Smooth muscle cell (in vitro differentiated cells): Measurements from ENCODE around the gene RIIAD1. TPM values are rescaled to one million over a fixed set of nuclear protein-coding genes. Genes with fewer than 3 reads are reported as not detected.

Experiments
- DNase-seq: peaks from one replicate; lab custom pipeline; 2025; ENCODE audit not compliant: unreplicated experiment; lab: John Stamatoyannopoulos, UW
- H2AFZ ChIP-seq: fragments of 200-600 bp; sonication (generic); 2 replicates; pipeline ENCODE4 v1.6.0; 2016; ENCODE audit warnings: antibody characterized with exemption, low read depth, mild to moderate bottlenecking
- H3F3A ChIP-seq: fragments of 200-600 bp; sonication (generic); 2 replicates; pipeline ENCODE4 v1.6.0; 2017; ENCODE audit warnings: antibody characterized with exemption, low read depth
- H3K27ac ChIP-seq: fragments of 200-600 bp; sonication (generic); 2 replicates; pipeline ENCODE4 v1.5.1; 2016; ENCODE audit warnings: low read depth, mild to moderate bottlenecking
- H3K27me3 ChIP-seq: fragments of 200-600 bp; sonication (generic); 2 replicates; pipeline ENCODE4 v1.6.1; 2016; ENCODE audit warnings: low read depth, mild to moderate bottlenecking
- H3K36me3 ChIP-seq: fragments of 200-600 bp; sonication (generic); 2 replicates; pipeline ENCODE4 v1.5.1; 2016; ENCODE audit warnings: low read depth
- H3K4me1 ChIP-seq: fragments of 200-600 bp; sonication (generic); 2 replicates; pipeline ENCODE4 v1.5.1; 2016; ENCODE audit warnings: low read depth
- H3K4me2 ChIP-seq: fragments of 200-600 bp; sonication (generic); 2 replicates; pipeline ENCODE4 v1.6.0; 2016; ENCODE audit warnings: mild to moderate bottlenecking
- H3K4me3 ChIP-seq: fragments of 200-600 bp; sonication (generic); 2 replicates; pipeline ENCODE4 v1.5.1; 2016; ENCODE audit warnings: mild to moderate bottlenecking
- H3K79me2 ChIP-seq: fragments of 200-600 bp; sonication (generic); 2 replicates; pipeline ENCODE4 v1.6.0; 2016; ENCODE audit warnings: low read depth, mild to moderate bottlenecking
- H3K9ac ChIP-seq: fragments of 200-600 bp; sonication (generic); 2 replicates; pipeline ENCODE4 v1.6.0; 2016; ENCODE audit warnings: low read depth
- H3K9me3 ChIP-seq: fragments of 200-600 bp; sonication (generic); replicated peaks from 2 replicates; pipeline ENCODE4 v1.5.1; 2016; ENCODE audit warnings: low read depth
- H4K20me1 ChIP-seq: fragments of 200-600 bp; sonication (generic); 2 replicates; pipeline ENCODE4 v1.6.0; 2016; ENCODE audit warnings: low read depth
- WGBS: methylation state at CpG from one replicate; pipeline ENCODE4 v1.1.7; 2016; ENCODE audit warnings: low lambda C conversion rate; 5-methylcytosine and 5-hydroxymethylcytosine counted together
- polyA plus RNA-seq: library from polyadenylated mRNA; unstranded; fragments of >200 nt; fragmentation: Nextera tagmentation; extraction: Ambion mirVana; gene quantifications from 2 replicates; pipeline ENCODE4 v1.2.1, GENCODE V29; 2016
- total RNA-seq: library from RNA; depleted of rRNA; stranded (reverse); fragments of >200 nt; gene quantifications from 2 replicates; pipeline ENCODE4 v1.2.3, GENCODE V29; 2014
- TF ChIP-seq, protein P1 (sequence below): fragments of 200-600 bp; sonication (generic); IDR thresholded peaks from 2 replicates; pipeline ENCODE4 v1.5.1; 2017; ENCODE audit warnings: borderline replicate concordance, mild to moderate bottlenecking, antibody characterized with exemption; ENCODE audit not compliant: insufficient read depth, poor library complexity, severe bottlenecking

The RIIAD1 gene
- total and polyA plus RNA-seq, 2 experiments from 2014 or later: not detected

DNA sequence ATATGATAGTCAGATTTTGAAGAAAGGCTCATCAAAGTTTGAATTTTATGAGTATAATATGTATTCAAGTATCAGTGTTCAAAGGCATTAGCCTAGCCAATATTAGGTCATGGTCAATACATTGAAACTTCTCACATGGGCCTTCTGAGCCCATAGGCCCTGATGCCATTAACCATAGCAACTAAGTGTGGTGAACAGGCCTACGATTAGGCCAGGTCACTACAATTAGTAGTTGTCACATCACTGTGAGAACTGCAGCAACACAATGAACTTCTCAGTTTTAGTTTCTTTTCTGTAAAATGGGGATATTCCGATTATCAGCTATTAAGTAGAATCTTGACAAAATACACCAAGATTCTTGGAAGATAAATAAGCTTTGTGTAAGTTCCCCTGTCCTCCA is 34.8 kb upstream of the RIIAD1 start:
- H3K4me3 ChIP-seq: no peak overlapping the region
- no peaks in the 10 kb centered on the region for H4K20me1 ChIP-seq
- H3K4me2 ChIP-seq: no peak overlapping the region
- H2AFZ ChIP-seq: no peak overlapping the region
- TF ChIP-seq, protein P1, sequence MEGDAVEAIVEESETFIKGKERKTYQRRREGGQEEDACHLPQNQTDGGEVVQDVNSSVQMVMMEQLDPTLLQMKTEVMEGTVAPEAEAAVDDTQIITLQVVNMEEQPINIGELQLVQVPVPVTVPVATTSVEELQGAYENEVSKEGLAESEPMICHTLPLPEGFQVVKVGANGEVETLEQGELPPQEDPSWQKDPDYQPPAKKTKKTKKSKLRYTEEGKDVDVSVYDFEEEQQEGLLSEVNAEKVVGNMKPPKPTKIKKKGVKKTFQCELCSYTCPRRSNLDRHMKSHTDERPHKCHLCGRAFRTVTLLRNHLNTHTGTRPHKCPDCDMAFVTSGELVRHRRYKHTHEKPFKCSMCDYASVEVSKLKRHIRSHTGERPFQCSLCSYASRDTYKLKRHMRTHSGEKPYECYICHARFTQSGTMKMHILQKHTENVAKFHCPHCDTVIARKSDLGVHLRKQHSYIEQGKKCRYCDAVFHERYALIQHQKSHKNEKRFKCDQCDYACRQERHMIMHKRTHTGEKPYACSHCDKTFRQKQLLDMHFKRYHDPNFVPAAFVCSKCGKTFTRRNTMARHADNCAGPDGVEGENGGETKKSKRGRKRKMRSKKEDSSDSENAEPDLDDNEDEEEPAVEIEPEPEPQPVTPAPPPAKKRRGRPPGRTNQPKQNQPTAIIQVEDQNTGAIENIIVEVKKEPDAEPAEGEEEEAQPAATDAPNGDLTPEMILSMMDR: no peak
- peaks cover 4% of the 10 kb centered on the region for H3K36me3 ChIP-seq
- H3K79me2 ChIP-seq: no peaks in the 10 kb centered on the region
- H3K27me3 ChIP-seq: no peaks in the 10 kb centered on the region
- H3K9ac ChIP-seq: no peak overlapping the region
- no peaks in the 10 kb centered on the region for H3K4me1 ChIP-seq
- no peak for DNase-seq
- H3K27ac ChIP-seq: no peak overlapping the region
- H3K9me3 ChIP-seq: no peaks in the 10 kb centered on the region
- H3F3A ChIP-seq: no peaks in the 10 kb centered on the region
- 91% methylated on average over 2 of the region's 2 CpGs for WGBS

DNA sequence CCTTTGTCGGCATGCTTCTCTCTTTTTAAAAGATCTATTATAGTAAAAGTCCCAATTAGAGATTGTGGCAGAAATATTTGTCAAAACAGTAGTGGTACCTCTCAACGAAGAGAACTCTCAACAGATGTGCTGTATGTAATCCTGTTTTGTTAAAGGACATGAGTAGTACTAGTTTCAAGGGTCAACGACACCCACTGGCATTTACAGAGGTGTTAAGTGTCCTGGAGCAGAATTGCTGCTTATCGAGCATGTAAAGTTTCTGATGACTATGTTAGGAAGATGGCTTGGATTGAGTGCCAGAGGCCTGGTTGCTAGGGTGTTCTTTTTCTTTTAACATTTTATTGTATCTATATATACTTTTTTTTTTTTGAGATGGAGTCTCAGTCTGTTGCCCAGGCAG is 31.8 kb upstream of the RIIAD1 start:
- Histone ChIP-seq H3K9me3 (no peaks in the 10 kb centered on the region), H3K4me1 (no peaks in the 10 kb centered on the region), H2AFZ (no peak overlapping the region), H4K20me1 (no peaks in the 10 kb centered on the region), H3K4me3 (no peak overlapping the region), H3K27me3 (no peaks in the 10 kb centered on the region), H3K79me2 (no peaks in the 10 kb centered on the region), H3K9ac (no peak overlapping the region), H3K4me2 (no peak overlapping the region), H3K36me3 (peaks cover 6% of the 10 kb centered on the region), H3F3A (no peaks in the 10 kb centered on the region), H3K27ac (no peak overlapping the region)
- TF ChIP-seq, protein P1: no peak
- no peak for DNase-seq
- 90% methylated on average over 4 of the region's 4 CpGs for WGBS

DNA sequence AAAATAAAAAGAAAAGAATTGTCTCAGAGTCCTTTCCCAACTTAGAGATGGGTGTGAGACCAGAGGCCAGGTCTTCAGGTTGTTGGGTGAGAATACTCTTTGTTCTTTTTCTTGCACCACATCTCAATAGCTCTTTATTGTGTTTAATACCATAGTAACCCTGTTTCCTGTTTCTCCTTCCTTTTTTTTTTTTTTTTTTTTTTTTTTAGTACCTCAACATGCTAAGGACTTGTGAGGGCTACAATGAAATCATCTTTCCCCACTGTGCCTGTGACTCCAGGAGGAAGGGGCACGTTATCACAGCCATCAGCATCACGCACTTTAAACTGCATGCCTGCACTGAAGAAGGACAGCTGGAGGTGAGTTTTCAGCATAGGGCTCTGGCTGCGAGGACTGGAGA is 29.1 kb upstream of the RIIAD1 start:
- no peaks in the 10 kb centered on the region for H3K79me2 ChIP-seq
- H3K4me2 ChIP-seq: no peak overlapping the region
- H3K27ac ChIP-seq: no peak overlapping the region
- H3K4me1 ChIP-seq: no peaks in the 10 kb centered on the region
- no peak overlapping the region for H2AFZ ChIP-seq
- no peaks in the 10 kb centered on the region for H3K9me3 ChIP-seq
- H3K4me3 ChIP-seq: no peak overlapping the region
- DNase-seq: no peak
- TF ChIP-seq, protein P1: no peak
- H3K27me3 ChIP-seq: no peaks in the 10 kb centered on the region
- H3K36me3 ChIP-seq: peaks cover 10% of the 10 kb centered on the region
- 90% methylated on average over 3 of the region's 3 CpGs for WGBS
- H3F3A ChIP-seq: no peaks in the 10 kb centered on the region
- no peak overlapping the region for H3K9ac ChIP-seq
- H4K20me1 ChIP-seq: no peaks in the 10 kb centered on the region

DNA sequence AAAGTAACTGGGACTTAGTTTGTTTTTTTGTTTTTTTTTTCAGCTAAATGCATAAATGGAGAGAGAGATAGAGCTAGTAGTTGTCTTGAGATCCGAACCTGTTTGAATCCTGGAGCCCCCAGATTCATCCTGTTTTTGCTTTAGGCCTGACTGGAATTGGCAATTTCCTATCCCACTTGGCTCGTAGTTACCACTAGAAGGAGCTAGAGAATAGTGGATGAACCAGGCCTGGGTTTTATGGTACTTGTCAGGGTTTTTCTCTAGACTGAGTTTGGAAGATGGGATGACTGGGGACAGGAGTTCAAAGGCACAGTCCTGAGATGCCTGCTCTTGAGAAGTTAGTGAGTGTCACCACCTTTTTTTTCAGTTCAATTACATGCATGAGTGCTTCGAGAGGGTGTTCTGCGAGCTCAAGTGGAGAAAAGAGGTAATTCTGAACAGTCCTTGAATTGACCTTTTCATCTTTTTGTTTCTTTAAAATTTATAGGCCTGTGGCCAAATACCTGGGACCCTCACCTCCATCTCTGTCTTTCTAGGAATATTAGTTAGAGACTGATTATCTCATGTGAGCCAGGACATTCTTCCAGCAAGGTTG is 28.2 kb upstream of the RIIAD1 start:
- Histone ChIP-seq H3K9ac (no peak overlapping the region), H3K79me2 (no peaks in the 10 kb centered on the region), H3K4me3 (no peak overlapping the region), H3K27ac (no peak overlapping the region), H3K4me2 (no peak overlapping the region), H4K20me1 (no peaks in the 10 kb centered on the region), H3K27me3 (no peaks in the 10 kb centered on the region), H3K4me1 (no peaks in the 10 kb centered on the region), H3F3A (no peaks in the 10 kb centered on the region), H2AFZ (no peak overlapping the region), H3K36me3 (peaks cover 10% of the 10 kb centered on the region), H3K9me3 (no peaks in the 10 kb centered on the region)
- WGBS: 82% methylated on average over 4 of the region's 4 CpGs
- TF ChIP-seq, protein P1: peak; percentile 43
- DNase-seq: no peak
